ENCODE measurements around the gene MRPS21. TPM values are rescaled to one million over a fixed set of nuclear protein-coding genes. Genes with fewer than 3 reads are reported as not detected.
"Not testable (repeated sequence)": the region's sequence is repeated elsewhere in the genome, so short reads cannot be mapped to it uniquely, and the experiment has no call there.

MRPS21 gene
- total and polyA plus RNA-seq, 9 donors: 42.2 to 85.4 (median 64.8) TPM

DNA sequence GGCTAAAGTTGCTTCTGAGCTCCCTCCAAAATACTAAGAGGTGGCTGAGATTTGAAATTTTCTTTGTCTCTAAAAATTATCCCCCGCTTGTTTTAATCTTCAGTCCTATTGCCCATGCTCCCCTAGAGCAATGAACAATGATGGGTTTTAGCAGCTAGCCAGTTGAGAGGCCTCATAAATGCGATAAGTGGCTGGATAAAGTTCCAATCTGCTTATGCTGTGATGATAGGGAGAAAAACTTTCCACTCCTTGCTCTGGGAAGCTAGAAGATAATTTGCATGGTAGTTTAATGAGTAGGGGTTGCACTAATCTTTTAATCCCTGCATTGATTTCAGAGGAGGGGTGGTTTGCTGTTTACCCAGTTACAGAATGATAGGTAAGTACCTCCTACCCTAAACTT, 18.1 kb downstream of the MRPS21 start:
- 81 to 98% (median 81%) methylated on average over 2 of the region's 2 CpGs for WGBS, 3 donors

DNA sequence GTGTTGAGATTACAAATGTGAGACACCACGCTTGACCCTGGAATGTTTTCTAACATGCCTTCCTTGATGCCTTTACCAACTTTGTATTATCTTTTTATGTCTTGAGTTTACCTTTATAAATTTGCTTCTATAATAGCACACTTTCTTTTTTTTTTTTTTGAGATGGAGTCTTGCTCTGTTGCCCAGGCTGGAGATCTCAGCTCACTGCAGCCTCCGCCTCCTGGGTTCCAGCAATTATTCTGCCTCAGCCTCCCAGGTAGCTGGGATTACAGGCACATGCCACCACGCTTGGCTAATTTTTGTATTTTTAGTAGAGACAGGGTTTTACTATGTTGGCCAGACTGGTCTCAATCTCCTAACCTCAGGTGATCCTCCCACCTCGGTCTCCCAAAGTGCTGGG, 21.0 kb downstream of the MRPS21 start:
- DNase-seq; intact Hi-C loops (cut with DNase I); H3K4me1 ChIP-seq (ENCODE audit: insufficient read depth); H3K4me3 ChIP-seq; H3K27ac ChIP-seq; H3K36me3 ChIP-seq; H3K27me3 ChIP-seq; H3K9me3 ChIP-seq: not testable (repeated sequence)
- 89 to 92% (median 91%) methylated on average over 4 of the region's 4 CpGs for whole genome bisulfite sequencing, 3 donors

More for the DNA sequence above, 18.1 kb downstream of the MRPS21 start:
- Histone ChIP-seq H3K4me3 (no peak overlapping the region), H3K9me3 (no peaks in the 10 kb centered on the region), H3K36me3 (no peaks in the 10 kb centered on the region), H3K27ac (no peak overlapping the region), H3K27me3 (no peaks in the 10 kb centered on the region), H3K4me1 (ENCODE audit: insufficient read depth) (no peaks in the 10 kb centered on the region)
- DNase-seq: no peak
- intact Hi-C loops (cut with DNase I): no loop called here
- TF ChIP-seq CTCF (IDR thresholded peaks at IDR 0.05) (no peak), POLR2A (IDR thresholded peaks at IDR 0.05) (no peak), EP300 (IDR thresholded peaks at IDR 0.05) (no peak)

DNA sequence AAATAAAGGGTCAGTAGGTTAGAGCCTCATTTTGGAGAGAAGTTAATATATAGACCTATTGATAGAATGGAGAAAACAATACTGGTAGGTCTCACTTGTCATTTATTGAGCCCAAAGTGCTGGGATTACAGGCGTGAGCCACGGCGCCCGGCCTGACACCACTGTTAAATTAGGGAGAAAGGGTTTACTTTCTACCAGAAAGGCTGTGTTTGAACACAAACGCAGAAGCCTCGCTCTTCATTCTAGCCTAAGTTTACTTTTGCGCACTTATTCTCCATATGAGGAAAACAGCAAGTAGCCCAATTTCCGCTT, 27.0 kb downstream of the MRPS21 start:
- no peaks in the 10 kb centered on the region for H3K27me3 ChIP-seq
- DNase-seq: no peak
- peak overlapping the region; percentile 75 for H3K4me3 ChIP-seq
- H3K9me3 ChIP-seq: no peaks in the 10 kb centered on the region
- WGBS, 3 donors: 83 to 86% (median 85%) methylated on average over 8 of the region's 8 CpGs
- H3K36me3 ChIP-seq: no peaks in the 10 kb centered on the region
- TF ChIP-seq EP300 (IDR thresholded peaks at IDR 0.05): no peak
- intact Hi-C loops (cut with DNase I): no loop called here
- peak overlapping the region in 1 of 2 donors; percentile 79 for H3K27ac ChIP-seq
- H3K4me1 ChIP-seq (ENCODE audit: insufficient read depth): peaks cover 5% of the 10 kb centered on the region

DNA sequence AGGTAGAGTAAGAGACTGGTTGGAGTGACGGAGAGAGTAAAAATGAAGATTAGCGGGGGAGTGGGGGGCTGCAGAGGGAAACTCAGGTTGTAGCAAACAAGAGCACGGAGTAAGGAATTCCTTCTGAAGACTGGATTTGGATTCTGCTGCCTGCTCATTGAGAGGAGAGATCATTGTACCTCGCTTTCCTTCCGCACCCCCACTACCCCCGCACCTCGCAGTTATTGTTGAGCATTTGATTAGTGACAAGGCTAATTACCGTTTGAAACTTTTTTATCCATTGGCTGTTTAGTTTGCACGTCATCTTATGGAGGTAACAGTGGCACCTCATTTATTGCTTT, 28.1 kb downstream of the MRPS21 start:
- Histone ChIP-seq H3K4me3 (peak overlapping the region; percentile 75), H3K36me3 (no peaks in the 10 kb centered on the region), H3K4me1 (ENCODE audit: insufficient read depth) (peaks cover 5% of the 10 kb centered on the region), H3K9me3 (no peaks in the 10 kb centered on the region), H3K27ac (peak overlapping the region; percentile 16 to 79), H3K27me3 (no peaks in the 10 kb centered on the region)
- 0 to 1% (median 0%) methylated on average over 9 of the region's 9 CpGs for WGBS, 3 donors
- intact Hi-C loops (cut with DNase I): no loop called here
- no peak for TF ChIP-seq EP300 (IDR thresholded peaks at IDR 0.05)
- no peak for TF ChIP-seq POLR2A (IDR thresholded peaks at IDR 0.05)
- TF ChIP-seq CTCF (IDR thresholded peaks at IDR 0.05): no peak
- DNase-seq: no peak

DNA sequence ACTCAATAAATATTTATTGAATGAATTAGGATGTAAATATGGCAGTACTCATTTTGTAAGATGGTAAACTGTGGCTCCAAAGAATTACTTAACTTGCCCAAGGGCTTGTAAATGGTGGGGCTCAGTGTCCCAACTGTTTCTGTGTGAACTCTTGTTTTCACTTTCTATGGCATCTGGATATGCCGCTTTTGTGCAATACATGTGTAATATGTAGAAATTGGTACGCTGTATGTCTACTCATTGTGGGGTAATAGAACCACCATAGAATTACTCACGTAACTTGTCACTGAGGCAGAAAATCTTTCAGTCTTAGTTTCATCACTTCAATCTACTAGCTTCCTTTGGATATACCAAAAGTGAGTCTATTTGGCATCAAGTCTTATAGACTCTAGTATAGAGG, 28.6 kb downstream of the MRPS21 start:
- no peak for DNase-seq
- H3K4me1 ChIP-seq (ENCODE audit: insufficient read depth): peaks cover 5% of the 10 kb centered on the region
- no peaks in the 10 kb centered on the region for H3K9me3 ChIP-seq
- 87 to 96% (median 95%) methylated on average over 3 of the region's 3 CpGs for WGBS, 3 donors
- peak overlapping the region; percentile 75 for H3K4me3 ChIP-seq
- H3K36me3 ChIP-seq: no peaks in the 10 kb centered on the region
- TF ChIP-seq EP300 (IDR thresholded peaks at IDR 0.05) (no peak), POLR2A (IDR thresholded peaks at IDR 0.05) (no peak), CTCF (IDR thresholded peaks at IDR 0.05) (no peak)
- intact Hi-C loops (cut with DNase I): no loop called here
- H3K27me3 ChIP-seq: no peaks in the 10 kb centered on the region
- no peak overlapping the region for H3K27ac ChIP-seq

Measured in ovary (tissue), 9 donors.